A673 (cell line): Measurements from ENCODE around the gene PNMA6E. TPM values are rescaled to one million over a fixed set of nuclear protein-coding genes. Genes with fewer than 3 reads are reported as not detected.

Experiments used
- BruUV-seq: library from RNA; stranded (reverse); fragments of 400-500 nt; replicated peaks from 2 replicates; lab custom pipeline; 2021; lab: Mats Ljungman, UMichigan
- CTCF ChIA-PET: fragments of 300-600 bp; sonication (Branson Sonifier 250); formaldehyde crosslinking; loops from one replicate; lab custom pipeline; 2022; ENCODE audit warnings: antibody characterized with exemption; lab: Charles Lee
- POLR2A ChIA-PET: fragments of 300-600 bp; sonication (Branson Sonifier 250); formaldehyde crosslinking; loops from one replicate; lab custom pipeline; 2022; ENCODE audit warnings: antibody characterized with exemption; ENCODE audit not compliant: low non-redundant PET; lab: Charles Lee
- DNase-seq: peaks from one replicate; pipeline ENCODE4 v3.0.0-alpha.2; 2015; ENCODE audit warnings: low spot score
- H3K27ac ChIP-seq: fragments of 200-600 bp; sonication (generic); 2 replicates; pipeline ENCODE4 v1.5.1; 2016; ENCODE audit warnings: mixed run types, low read depth, mild to moderate bottlenecking, mixed read lengths, antibody characterized with exemption, low read length; ENCODE audit not compliant: poor library complexity, severe bottlenecking
- H3K27me3 ChIP-seq: fragments of 200-600 bp; sonication (generic); replicated peaks from 2 replicates; pipeline ENCODE4 v1.6.1; 2017; ENCODE audit warnings: mixed run types, low read depth, mild to moderate bottlenecking, mixed read lengths, antibody characterized with exemption, low read length; ENCODE audit not compliant: insufficient read depth, poor library complexity
- H3K36me3 ChIP-seq: fragments of 200-600 bp; sonication (generic); 2 replicates; pipeline ENCODE4 v1.6.1; 2016; ENCODE audit warnings: mixed run types, mild to moderate bottlenecking, mixed read lengths, antibody characterized with exemption, low read length; ENCODE audit not compliant: insufficient read depth, poor library complexity, severe bottlenecking
- H3K4me1 ChIP-seq: fragments of 200-600 bp; sonication (generic); 2 replicates; pipeline ENCODE4 v1.6.1; 2017; ENCODE audit warnings: mixed run types, mild to moderate bottlenecking, mixed read lengths, antibody characterized with exemption, low read length; ENCODE audit not compliant: insufficient read depth, poor library complexity, severe bottlenecking
- H3K4me3 ChIP-seq: fragments of 200-600 bp; sonication (generic); 2 replicates; pipeline ENCODE4 v1.5.1; 2016; ENCODE audit warnings: low read depth, mixed run types, mild to moderate bottlenecking, mixed read lengths, low read length; ENCODE audit not compliant: poor library complexity, severe bottlenecking
- H3K9me3 ChIP-seq: fragments of 200-600 bp; sonication (generic); 2 replicates; pipeline ENCODE4 v1.6.1; 2016; ENCODE audit warnings: mixed run types, low read depth, mild to moderate bottlenecking, mixed read lengths, antibody characterized with exemption, low read length; ENCODE audit not compliant: poor library complexity, severe bottlenecking
- CTCF ChIP-seq: fragments of 300-800, 200-600 bp; sonication (generic); conservative IDR thresholded peaks from 2 replicates; pipeline ENCODE4 v1.5.1; 2017; ENCODE audit warnings: low read depth, mild to moderate bottlenecking, antibody characterized with exemption, low read length, moderate library complexity, mixed read lengths
- EZH2 ChIP-seq: fragments of 200-600 bp; sonication (generic); IDR thresholded peaks from 2 replicates; pipeline ENCODE4 v1.6.1; 2017; ENCODE audit warnings: borderline replicate concordance, low read depth, mild to moderate bottlenecking, mixed read lengths, antibody characterized with exemption, low read length; ENCODE audit not compliant: poor library complexity, severe bottlenecking
- intact Hi-C: fragments of 100-400 bp; cut with micrococcal nuclease; formaldehyde crosslinking; loops from one replicate; pipeline ENCODE4 v1.10.0; 2022; ENCODE audit not compliant: unreplicated experiment
- total RNA-seq: library from RNA; stranded (reverse); gene quantifications from 2 replicates; pipeline ENCODE4 v1.2.3, GENCODE V29; 2021

The PNMA6E gene
- total RNA-seq, 1 experiment from 2014 or later: not detected

- intact Hi-C loops: no loop called here
- no peak for DNase-seq
- no peaks in the 10 kb centered on the region for H3K36me3 ChIP-seq
- H3K4me1 ChIP-seq: no peaks in the 10 kb centered on the region
- H3K27ac ChIP-seq: no peak overlapping the region
- ChIA-PET CTCF (no interaction called here), POLR2A (no interaction called here)
- no peak overlapping the region for H3K4me3 ChIP-seq
- TF ChIP-seq CTCF (no peak), EZH2 (no peak)
- no TSS peak for BruUV-seq
- no peaks in the 10 kb centered on the region for H3K27me3 ChIP-seq
- no peaks in the 10 kb centered on the region for H3K9me3 ChIP-seq
Measured at GRCh38 chrX:153398275-153398960, 2.7 kb downstream of the PNMA6E start.

GRCh38 chrX:153397256-153397960 is 3.7 kb downstream of the PNMA6E start:
- no peak for TF ChIP-seq EZH2
- no peak for TF ChIP-seq CTCF
- DNase-seq: no peak
- Histone ChIP-seq H3K4me3 (no peak overlapping the region), H3K36me3 (no peaks in the 10 kb centered on the region), H3K9me3 (no peaks in the 10 kb centered on the region), H3K27ac (no peak overlapping the region), H3K4me1 (no peaks in the 10 kb centered on the region), H3K27me3 (no peaks in the 10 kb centered on the region)
- POLR2A ChIA-PET: no interaction called here
- intact Hi-C loops: no loop called here
- CTCF ChIA-PET: no interaction called here
- BruUV-seq: no TSS peak

GRCh38 chrX:153396320-153397195 is 4.6 kb downstream of the PNMA6E start:
- H3K9me3 ChIP-seq: no peaks in the 10 kb centered on the region
- TF ChIP-seq CTCF: no peak
- TF ChIP-seq EZH2: no peak
- CTCF ChIA-PET: no interaction called here
- no TSS peak for BruUV-seq
- no peak for DNase-seq
- intact Hi-C loops: no loop called here
- POLR2A ChIA-PET: no interaction called here
- H3K36me3 ChIP-seq: no peaks in the 10 kb centered on the region
- H3K27me3 ChIP-seq: no peaks in the 10 kb centered on the region
- no peaks in the 10 kb centered on the region for H3K4me1 ChIP-seq
- no peak overlapping the region for H3K4me3 ChIP-seq
- no peak overlapping the region for H3K27ac ChIP-seq
